Body of pancreas (tissue), 4 donors: ENCODE results near the gene MGLL. TPM values are rescaled to one million over a fixed set of nuclear protein-coding genes. Genes with fewer than 3 reads are reported as not detected.

Experiments used
- ATAC-seq: fragments of 150-250 bp; one replicate; pipeline ENCODE4 v1.9.1; 2016
- DNase-seq, 4 donors: peaks; one replicate each; pipeline ENCODE4 v3.0.0-alpha.2; 2019
- H3K27ac ChIP-seq, 4 donors: fragments of 200-600 bp; sonication (generic); 1 replicate in 3 of 4; 2 replicates in 1 of 4; pipeline versions ENCODE4 v1.5.1 to v1.6.1; 2016 to 2019; ENCODE audit warnings: mild to moderate bottlenecking in 1 of 4, mixed read lengths in 1 of 4, moderate library complexity in 1 of 4
- H3K27me3 ChIP-seq, 2 donors: fragments of 200-600 bp; sonication (generic); one replicate each; pipeline ENCODE4 v1.6.0; 2016; ENCODE audit warnings: mild to moderate bottlenecking in 1 of 2
- H3K36me3 ChIP-seq, 2 donors: fragments of 200-600 bp; sonication (generic); replicated peaks in 1 of 2; 2 replicates each; pipeline ENCODE4 v1.5.1; 2016; ENCODE audit warnings: low read depth in 2 of 2; ENCODE audit not compliant: insufficient read depth in 1 of 2
- H3K4me1 ChIP-seq: fragments of 200-600 bp; sonication (generic); one replicate; pipeline ENCODE4 v1.6.0; 2016
- H3K4me3 ChIP-seq, 2 donors: fragments of 200-600 bp; sonication (generic); 1 replicate in 1 of 2; 2 replicates in 1 of 2; pipeline ENCODE4 v1.5.1; 2016 to 2019
- H3K9me3 ChIP-seq, 3 donors: fragments of 200-600 bp; sonication (generic); 1 replicate in 2 of 3; 2 replicates in 1 of 3; pipeline ENCODE4 v1.5.1; 2016
- CTCF ChIP-seq, 7 experiments: fragments of 450-650 bp in 4 of 7; fragments of 200-600 bp in 3 of 7; sonication (generic) in 3 of 7; IDR thresholded peaks; one replicate each; pipeline ENCODE4 v1.5.1; 2016 to 2019; ENCODE audit warnings: antibody characterized with exemption in 7 of 7
- POLR2A ChIP-seq, 3 donors: fragments of 450-650 bp; IDR thresholded peaks; one replicate each; pipeline ENCODE4 v1.6.1; 2016; ENCODE audit warnings: antibody characterized with exemption in 3 of 3, mild to moderate bottlenecking in 2 of 3
- WGBS, 2 donors: methylation state at CpG; one replicate each; pipeline ENCODE4 v1.1.5; 2017; 5-methylcytosine and 5-hydroxymethylcytosine counted together
- intact Hi-C: fragments of 100-400 bp; cut with DNase I; formaldehyde crosslinking; loops from one replicate; pipeline ENCODE4 v1.15.1; 2023
- total RNA-seq, 2 donors: library from RNA; depleted of rRNA; stranded (reverse); fragments of >200 nt; gene quantifications; one replicate each; pipeline ENCODE4 v1.1.0, GENCODE V29; 2016

The MGLL gene
- total RNA-seq, 2 donors from 2014 or later, result 14.8 to 20.2 TPM

- no peak for ATAC-seq
- peak in 3 of 4 donors; percentile 1 to 7 (median 4) for DNase-seq
- TF ChIP-seq POLR2A (IDR thresholded peaks at IDR 0.05) (no peak), CTCF (IDR thresholded peaks at IDR 0.05) (no peak)
- H3K27me3 ChIP-seq, result no peaks in the 10 kb centered on the region
- H3K36me3 ChIP-seq, result peaks cover 0 to 2% of the 10 kb centered on the region in 2 donors
- H3K4me3 ChIP-seq, result no peak overlapping the region
- no peaks in the 10 kb centered on the region for H3K9me3 ChIP-seq
- intact Hi-C loops, result no loop called here
- WGBS, 2 donors, result 80 to 88% methylated on average over 9 to 12 of the region's 12 CpGs
- H3K27ac ChIP-seq, result no peak overlapping the region
- peaks cover 4% of the 10 kb centered on the region for H3K4me1 ChIP-seq
Observed at GRCh38 chr3:127678611-127679533, 143.4 kb downstream of the MGLL start.

GRCh38 chr3:127678315-127678599 lies 144.1 kb downstream of the MGLL start:
- intact Hi-C loops, result no loop called here
- Histone ChIP-seq H3K4me1 (peaks cover 10% of the 10 kb centered on the region), H3K36me3 (peaks cover 0 to 2% of the 10 kb centered on the region in 2 donors), H3K9me3 (no peaks in the 10 kb centered on the region), H3K27ac (no peak overlapping the region), H3K4me3 (no peak overlapping the region), H3K27me3 (no peaks in the 10 kb centered on the region)
- TF ChIP-seq CTCF (IDR thresholded peaks at IDR 0.05) (no peak), POLR2A (IDR thresholded peaks at IDR 0.05) (no peak)
- DNase-seq, result no peak
- WGBS, 2 donors, result 94 to 99% methylated on average over 8 of the region's 8 CpGs
- ATAC-seq, result no peak

- no peak for ATAC-seq
- Histone ChIP-seq H3K27me3 (no peaks in the 10 kb centered on the region), H3K4me3 (no peak overlapping the region), H3K4me1 (peaks cover 11% of the 10 kb centered on the region), H3K36me3 (peaks cover 0 to 2% of the 10 kb centered on the region in 2 donors), H3K9me3 (no peaks in the 10 kb centered on the region), H3K27ac (no peak overlapping the region)
- WGBS, 2 donors, result 92% methylated on average over 12 to 17 of the region's 17 CpGs
- peak in 3 of 4 donors; percentile 1 to 5 (median 1) for DNase-seq
- TF ChIP-seq CTCF (IDR thresholded peaks at IDR 0.05) (no peak), POLR2A (IDR thresholded peaks at IDR 0.05) (no peak)
- intact Hi-C loops, result no loop called here
Observed at GRCh38 chr3:127677541-127678314, 144.6 kb downstream of the MGLL start.

GRCh38 chr3:127676921-127677351 lies 145.4 kb downstream of the MGLL start:
- peaks cover 15% of the 10 kb centered on the region for H3K4me1 ChIP-seq
- no peaks in the 10 kb centered on the region for H3K9me3 ChIP-seq
- ATAC-seq (no peak), DNase-seq (peak in 3 of 4 donors; percentile 1 to 10 (median 3))
- no peak overlapping the region for H3K4me3 ChIP-seq
- intact Hi-C loops, result no loop called here
- TF ChIP-seq CTCF (IDR thresholded peaks at IDR 0.05) (no peak), POLR2A (IDR thresholded peaks at IDR 0.05) (no peak)
- H3K27me3 ChIP-seq, result no peaks in the 10 kb centered on the region
- H3K36me3 ChIP-seq, result peaks cover 0 to 2% of the 10 kb centered on the region in 2 donors
- 93 to 98% methylated on average over 9 to 21 of the region's 21 CpGs for WGBS, 2 donors
- no peak overlapping the region for H3K27ac ChIP-seq
